H1 (cell line): ENCODE results near the gene HMGCL. TPM values are rescaled to one million over a fixed set of nuclear protein-coding genes. Genes with fewer than 3 reads are reported as not detected.

Experiments used
- CTCF ChIA-PET: fragments of 300-600 bp; sonication (Branson Sonifier 250); formaldehyde crosslinking; loops from one replicate; lab custom pipeline; 2021; ENCODE audit not compliant: partially characterized antibody; lab: Charles Lee
- POLR2A ChIA-PET: fragments of 300-600 bp; sonication (Branson Sonifier 250); formaldehyde crosslinking; loops from one replicate; lab custom pipeline; 2021; ENCODE audit warnings: inconsistent platforms; ENCODE audit not compliant: partially characterized antibody; lab: Charles Lee
- DNase-seq, 2 experiments: peaks; one replicate each; pipeline versions ENCODE4 v3.0.0 to v3.0.0-alpha.2; 2010 to 2022; ENCODE audit warnings: low spot score in 2 of 2, low read depth in 1 of 2, mixed read lengths in 1 of 2
- FAIRE-seq: peaks from 2 replicates; lab custom pipeline; 2011; peaks lifted over from hg19 to GRCh38; lab: Jason Lieb, UNC
- H2AFZ ChIP-seq: 2 replicates; pipeline ENCODE4 v1.8.1; 2012; ENCODE audit warnings: low read length, inconsistent platforms
- H2AK5ac ChIP-seq: 2 replicates; pipeline ENCODE4 v1.6.1; 2013; ENCODE audit warnings: low read depth, low read length
- H2BK120ac ChIP-seq: replicated peaks from 2 replicates; pipeline ENCODE3; 2013; ENCODE audit warnings: low read depth, low read length, inconsistent platforms
- H2BK12ac ChIP-seq: 2 replicates; pipeline ENCODE4 v1.6.1; 2013; ENCODE audit warnings: low read depth, low read length
- H2BK15ac ChIP-seq: 2 replicates; pipeline ENCODE4 v1.6.1; 2013; ENCODE audit warnings: low read length
- H2BK20ac ChIP-seq: 2 replicates; pipeline ENCODE4 v1.6.1; 2013; ENCODE audit warnings: low read length
- H2BK5ac ChIP-seq: 2 replicates; pipeline ENCODE4 v1.6.1; 2013; ENCODE audit warnings: low read depth, low read length
- H3K14ac ChIP-seq: 2 replicates; pipeline ENCODE4 v1.6.1; 2013; ENCODE audit warnings: inconsistent platforms; ENCODE audit not compliant: insufficient read length
- H3K18ac ChIP-seq: 2 replicates; pipeline ENCODE4 v1.6.1; 2013; ENCODE audit warnings: low read length; ENCODE audit errors: extremely low read depth
- H3K23ac ChIP-seq: 2 replicates; pipeline ENCODE4 v1.6.1; 2013; ENCODE audit warnings: inconsistent platforms; ENCODE audit not compliant: insufficient read length
- H3K23me2 ChIP-seq: 2 replicates; pipeline ENCODE4 v1.6.1; 2013; ENCODE audit warnings: low read depth, low read length
- H3K27ac ChIP-seq: 2 replicates; pipeline ENCODE4 v1.6.1; 2011; ENCODE audit warnings: low read depth, low read length, inconsistent platforms
- H3K27me3 ChIP-seq, 4 experiments: replicated peaks in 1 of 4; 1 replicate in 1 of 4; 2 replicates in 3 of 4; pipeline versions ENCODE4 v1.6.1 to v1.8.1; 2011 to 2013; ENCODE audit warnings: low read length in 3 of 4, mild to moderate bottlenecking in 3 of 4, inconsistent platforms in 2 of 4, mixed read lengths in 2 of 4, moderate library complexity in 1 of 4; ENCODE audit not compliant: control insufficient read depth in 3 of 4, insufficient read depth in 3 of 4; ENCODE audit errors: extremely low read depth in 1 of 4
- H3K36me3 ChIP-seq, 4 experiments: 2 replicates each; pipeline versions ENCODE4 v1.6.1 to v1.8.1; 2011 to 2013; ENCODE audit warnings: mild to moderate bottlenecking in 4 of 4, low read length in 3 of 4, moderate library complexity in 2 of 4, control low read depth in 1 of 4, inconsistent platforms in 1 of 4; ENCODE audit not compliant: insufficient read depth in 4 of 4, control insufficient read depth in 2 of 4
- H3K4ac ChIP-seq: replicated peaks from 2 replicates; pipeline ENCODE3; 2013; ENCODE audit warnings: low read length, low read depth, mixed read lengths, inconsistent platforms; ENCODE audit not compliant: insufficient read length
- H3K4me1 ChIP-seq, 4 experiments: replicated peaks in 1 of 4; 1 replicate in 1 of 4; 2 replicates in 3 of 4; pipeline versions ENCODE4 v1.6.1 to v1.8.1; 2011 to 2013; ENCODE audit warnings: low read length in 3 of 4, inconsistent platforms in 2 of 4, mixed read lengths in 1 of 4; ENCODE audit not compliant: insufficient read depth in 4 of 4, control insufficient read depth in 3 of 4
- H3K4me2 ChIP-seq, 2 experiments: 2 replicates each; pipeline versions ENCODE4 v1.6.1 to v1.8.1; 2011 to 2013; ENCODE audit warnings: low read depth in 2 of 2, low read length in 2 of 2, control low read depth in 1 of 2, inconsistent platforms in 1 of 2, mild to moderate bottlenecking in 1 of 2; ENCODE audit not compliant: insufficient read depth in 1 of 2
- H3K4me3 ChIP-seq, 4 experiments: fragments of 200-600, 300-600 bp in 1 of 4; sonication (generic), shearing (Covaris generic), sonication (Bioruptor Twin) in 1 of 4; 2 replicates each; pipeline versions ENCODE4 v1.5.1 to v1.8.1; 2011 to 2016; ENCODE audit warnings: low read length in 4 of 4, low read depth in 3 of 4, control low read depth in 2 of 4, inconsistent platforms in 2 of 4, mild to moderate bottlenecking in 2 of 4, mixed read lengths in 1 of 4, moderate library complexity in 1 of 4; ENCODE audit not compliant: insufficient read depth in 2 of 4; ENCODE audit errors: extremely low read depth in 1 of 4
- H3K56ac ChIP-seq: replicated peaks from 2 replicates; pipeline ENCODE3; 2013; ENCODE audit warnings: low read depth, mild to moderate bottlenecking, mixed read lengths, low read length, inconsistent platforms; ENCODE audit not compliant: insufficient read length
- H3K79me1 ChIP-seq: 2 replicates; pipeline ENCODE4 v1.6.1; 2013; ENCODE audit warnings: low read depth, low read length, control low read depth
- H3K79me2 ChIP-seq, 2 experiments: 2 replicates each; pipeline versions ENCODE4 v1.6.1 to v1.8.1; 2012 to 2013; ENCODE audit warnings: low read length in 2 of 2, mild to moderate bottlenecking in 2 of 2, inconsistent platforms in 1 of 2; ENCODE audit not compliant: insufficient read depth in 2 of 2, control insufficient read depth in 1 of 2
- H3K9ac ChIP-seq, 4 experiments: replicated peaks in 1 of 4; 1 replicate in 1 of 4; 2 replicates in 3 of 4; pipeline versions ENCODE4 v1.6.1 to v1.8.1; 2011 to 2013; ENCODE audit warnings: low read depth in 3 of 4, low read length in 3 of 4, control low read depth in 2 of 4, mild to moderate bottlenecking in 2 of 4, moderate library complexity in 2 of 4, inconsistent platforms in 1 of 4; ENCODE audit errors: extremely low read depth in 1 of 4
- H3K9me3 ChIP-seq, 2 experiments: 2 replicates each; pipeline versions ENCODE4 v1.6.1 to v1.8.1; 2012 to 2013; ENCODE audit warnings: mild to moderate bottlenecking in 2 of 2, moderate library complexity in 2 of 2, control low read depth in 1 of 2, inconsistent platforms in 1 of 2, low read depth in 1 of 2, low read length in 1 of 2, mixed read lengths in 1 of 2; ENCODE audit not compliant: insufficient read depth in 2 of 2
- H4K20me1 ChIP-seq, 2 experiments: replicated peaks in 1 of 2; 2 replicates each; pipeline versions ENCODE3 to v1.8.1; 2011 to 2013; ENCODE audit warnings: inconsistent platforms in 2 of 2, low read length in 2 of 2, mild to moderate bottlenecking in 1 of 2; ENCODE audit not compliant: insufficient read depth in 2 of 2, control insufficient read depth in 1 of 2
- H4K5ac ChIP-seq: 2 replicates; pipeline ENCODE4 v1.6.1; 2013; ENCODE audit warnings: low read length, low read depth, mixed read lengths, inconsistent platforms; ENCODE audit not compliant: insufficient read length
- H4K8ac ChIP-seq: 2 replicates; pipeline ENCODE4 v1.8.0; 2013; ENCODE audit warnings: mild to moderate bottlenecking, moderate library complexity, low read length, inconsistent platforms; ENCODE audit not compliant: insufficient read depth; ENCODE audit errors: extremely low read depth
- H4K91ac ChIP-seq: replicated peaks from 2 replicates; pipeline ENCODE3; 2013; ENCODE audit warnings: low read length, mixed read lengths, inconsistent platforms; ENCODE audit not compliant: insufficient read length
- ASH2L ChIP-seq: fragments of 200-600, 300-600 bp; sonication (generic); IDR thresholded peaks from one replicate; pipeline ENCODE4 v1.7.1; 2017; ENCODE audit warnings: low read length
- HDAC6 ChIP-seq: IDR thresholded peaks from one replicate; pipeline ENCODE4 v1.7.1; 2012; ENCODE audit warnings: low read depth, mild to moderate bottlenecking, inconsistent platforms, low read length, moderate library complexity
- SP4 ChIP-seq: IDR thresholded peaks from 2 replicates; pipeline ENCODE4 v1.6.1; 2012; ENCODE audit warnings: low read length, inconsistent platforms
- SUZ12 ChIP-seq: fragments of 200-600 bp; sonication (generic); IDR thresholded peaks from 2 replicates; pipeline ENCODE4 v1.6.1; 2012; ENCODE audit warnings: mild to moderate bottlenecking, inconsistent platforms, low read length, moderate library complexity, mixed read lengths
- TAF1 ChIP-seq: IDR thresholded peaks from 2 replicates; pipeline ENCODE4 v1.6.1; 2011; ENCODE audit warnings: mild to moderate bottlenecking, low read depth, low read length
- TCF12 ChIP-seq: IDR thresholded peaks from 2 replicates; pipeline ENCODE4 v1.6.1; 2011; ENCODE audit warnings: low read depth, mild to moderate bottlenecking, low read length
- WGBS, 2 experiments: shearing (Covaris generic) in 1 of 2; methylation state at CpG; one replicate each; pipeline versions ENCODE4 v1.1.6 to v1.1.7; 2013 to 2015; ENCODE audit warnings: low lambda C conversion rate in 2 of 2, mixed read lengths in 2 of 2, inconsistent platforms in 1 of 2, low coverage in 1 of 2, missing lambda C conversion rate in 1 of 2; ENCODE audit not compliant: insufficient replicate concordance in 2 of 2, insufficient coverage in 1 of 2, insufficient read length in 1 of 2; ENCODE audit errors: extremely low coverage in 1 of 2, missing lambda C conversion rate in 1 of 2; 5-methylcytosine and 5-hydroxymethylcytosine counted together
- polyA plus RNA-seq, 7 experiments: library from polyadenylated mRNA; depleted of rRNA in 3 of 7; stranded (reverse) in 5 of 7; unstranded in 2 of 7; fragments of >200 nt in 5 of 7; fragments of 200-250 nt in 2 of 7; gene quantifications; 1 replicate in 5 of 7; 2 replicates in 1 of 7; 4 replicates in 1 of 7; pipeline versions ENCODE4 v1.2.1 to v1.2.3, GENCODE V29; 2011 to 2013; ENCODE audit warnings: missing spikeins in 2 of 7, mixed read lengths in 2 of 7
- total RNA-seq: library from RNA; stranded (reverse); fragmentation: NEBNext Ultra II Directional; extraction: Animal tissue kit (Norgen Biotek cat#: 25700); gene quantifications from 2 replicates; pipeline ENCODE4 v1.2.1, GENCODE V29; 2021

The HMGCL gene
- total and polyA plus RNA-seq, 2 of the 8 experiments (the other 6 are each of a cell fraction or from before 2014, with no cell fraction given): 13.7 to 19.5 TPM

GRCh38 chr1:23816361-23816760 lies 8.9 kb downstream of the HMGCL start:
- no peak overlapping the region for H2AFZ ChIP-seq
- no peak overlapping the region for H3K4me2 ChIP-seq
- H3K14ac ChIP-seq: no peak overlapping the region
- H2AK5ac ChIP-seq: no peak overlapping the region
- FAIRE-seq (no peak), DNase-seq (no peak)
- H3K23me2 ChIP-seq: no peaks in the 10 kb centered on the region
- H3K23ac ChIP-seq: no peak overlapping the region
- WGBS, 2 experiments: 92% methylated on average over 3 of the region's 3 CpGs; no CpG with 5 or more reads in 1 of the 2 experiments
- no peak overlapping the region for H2BK5ac ChIP-seq
- CTCF ChIA-PET: interaction anchor here (0.6 to 2.4 kb wide), 4 partner anchors 10 to 157 kb away, joined by 3 to 13 read pairs (median 3); partner anchors contain the start of gene CNR2
- no peak overlapping the region for H4K8ac ChIP-seq
- no peaks in the 10 kb centered on the region for H3K27me3 ChIP-seq
- no peak overlapping the region for H3K18ac ChIP-seq
- no peaks in the 10 kb centered on the region for H3K79me2 ChIP-seq
- POLR2A ChIA-PET: interaction anchor here (1.1 to 1.5 kb wide), 3 partner anchors 9 to 163 kb away, joined by 3 to 5 read pairs (median 4); partner anchors contain the start of gene HMGCL
- no peak overlapping the region for H3K56ac ChIP-seq
- H3K9ac ChIP-seq: no peak overlapping the region
- no peak for TF ChIP-seq HDAC6
- TF ChIP-seq ASH2L: no peak
- no peak for TF ChIP-seq TAF1
- TF ChIP-seq SP4: no peak
- TF ChIP-seq SUZ12: no peak
- no peak for TF ChIP-seq TCF12
- no peak overlapping the region for H3K27ac ChIP-seq
- no peak overlapping the region for H2BK120ac ChIP-seq
- H4K91ac ChIP-seq: no peak overlapping the region
- no peak overlapping the region for H2BK15ac ChIP-seq
- no peaks in the 10 kb centered on the region for H3K4me1 ChIP-seq
- H2BK12ac ChIP-seq: no peak overlapping the region
- no peak overlapping the region for H3K4ac ChIP-seq
- H2BK20ac ChIP-seq: no peak overlapping the region
- H3K36me3 ChIP-seq: peaks cover 0 to 23% (median 1%) of the 10 kb centered on the region in 4 experiments; a peak in 5 of 8 replicates
- H3K4me3 ChIP-seq: no peak overlapping the region
- no peaks in the 10 kb centered on the region for H4K20me1 ChIP-seq
- no peak overlapping the region for H4K5ac ChIP-seq
- no peaks in the 10 kb centered on the region for H3K9me3 ChIP-seq
- no peaks in the 10 kb centered on the region for H3K79me1 ChIP-seq
